Measurements from ENCODE around the gene CCDC175.
A peak's percentile ranks its signal among the peaks of the same experiment; 100 is the strongest.

CCDC175 gene

DNA sequence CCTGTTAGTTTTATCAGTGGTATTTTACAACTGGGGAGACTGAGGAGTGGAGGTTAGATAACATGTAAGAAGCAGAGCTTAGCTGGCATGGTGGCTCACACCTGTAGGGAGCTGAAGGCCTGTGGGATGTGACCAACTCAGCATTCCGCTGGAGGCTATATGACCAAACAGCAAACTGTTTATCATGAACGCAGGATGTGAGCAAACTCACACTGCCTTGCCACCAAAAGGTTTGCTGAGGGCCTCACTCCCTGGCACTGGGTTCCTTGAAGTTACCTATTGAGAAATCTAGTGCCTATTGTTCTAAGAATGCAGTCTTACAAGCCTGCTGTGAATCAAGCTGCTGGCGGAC, 68.9 kb downstream of the CCDC175 start:
- no peak overlapping the region for H3K27ac ChIP-seq
- H3K27me3 ChIP-seq (ENCODE audit: control insufficient read depth, insufficient read depth, low read length), result no peaks in the 10 kb centered on the region
- no peak overlapping the region for H2AFZ ChIP-seq
- TF ChIP-seq, protein P1, sequence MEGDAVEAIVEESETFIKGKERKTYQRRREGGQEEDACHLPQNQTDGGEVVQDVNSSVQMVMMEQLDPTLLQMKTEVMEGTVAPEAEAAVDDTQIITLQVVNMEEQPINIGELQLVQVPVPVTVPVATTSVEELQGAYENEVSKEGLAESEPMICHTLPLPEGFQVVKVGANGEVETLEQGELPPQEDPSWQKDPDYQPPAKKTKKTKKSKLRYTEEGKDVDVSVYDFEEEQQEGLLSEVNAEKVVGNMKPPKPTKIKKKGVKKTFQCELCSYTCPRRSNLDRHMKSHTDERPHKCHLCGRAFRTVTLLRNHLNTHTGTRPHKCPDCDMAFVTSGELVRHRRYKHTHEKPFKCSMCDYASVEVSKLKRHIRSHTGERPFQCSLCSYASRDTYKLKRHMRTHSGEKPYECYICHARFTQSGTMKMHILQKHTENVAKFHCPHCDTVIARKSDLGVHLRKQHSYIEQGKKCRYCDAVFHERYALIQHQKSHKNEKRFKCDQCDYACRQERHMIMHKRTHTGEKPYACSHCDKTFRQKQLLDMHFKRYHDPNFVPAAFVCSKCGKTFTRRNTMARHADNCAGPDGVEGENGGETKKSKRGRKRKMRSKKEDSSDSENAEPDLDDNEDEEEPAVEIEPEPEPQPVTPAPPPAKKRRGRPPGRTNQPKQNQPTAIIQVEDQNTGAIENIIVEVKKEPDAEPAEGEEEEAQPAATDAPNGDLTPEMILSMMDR (IDR thresholded peaks at IDR 0.05), result no peak
- no peaks in the 10 kb centered on the region for H3K36me3 ChIP-seq (ENCODE audit: control insufficient read depth, insufficient read depth, low read length)
- no peak overlapping the region for H3K4me2 ChIP-seq (ENCODE audit: low read length)
- H3K9ac ChIP-seq, result no peak overlapping the region
- H3K9me3 ChIP-seq (ENCODE audit: control insufficient read depth, low read length), result no peaks in the 10 kb centered on the region
- H3K4me1 ChIP-seq, result no peaks in the 10 kb centered on the region
- H3K4me3 ChIP-seq (ENCODE audit: low read depth, low read length), result no peak overlapping the region
- H3K79me2 ChIP-seq, result no peaks in the 10 kb centered on the region

DNA sequence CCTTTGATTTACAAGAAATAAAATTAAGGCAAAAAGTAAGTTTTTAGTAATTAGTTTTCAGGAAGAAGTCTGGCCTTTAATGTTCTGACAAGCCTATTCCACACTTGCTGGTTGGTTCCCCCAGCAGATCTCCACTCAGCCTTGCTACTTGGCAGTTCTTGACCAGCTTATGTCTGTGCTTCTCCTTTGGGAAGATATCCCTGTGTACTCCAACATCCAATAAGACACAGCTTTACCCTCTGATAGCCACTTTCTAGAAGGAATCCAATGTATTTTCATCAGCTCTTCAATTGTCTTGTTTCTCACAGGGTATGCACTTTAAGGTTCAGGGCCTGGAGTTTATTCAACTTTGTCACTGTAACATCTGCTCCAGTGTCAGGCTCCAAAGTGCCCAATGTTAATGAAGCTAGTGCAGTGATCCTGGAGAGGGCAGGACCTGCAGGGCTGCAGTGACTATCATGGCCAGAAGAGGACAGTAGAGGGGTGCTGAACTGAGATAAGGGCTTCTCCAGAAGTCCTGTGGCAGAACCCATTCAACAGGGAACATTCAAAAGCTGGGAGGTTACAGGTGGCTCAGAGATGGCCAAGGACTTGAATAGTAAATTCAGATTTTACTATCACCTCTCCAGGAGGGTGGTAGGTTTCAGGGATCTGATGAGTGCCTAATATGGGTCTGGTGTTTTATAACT, 69.4 kb downstream of the CCDC175 start:
- Histone ChIP-seq H3K4me1 (no peaks in the 10 kb centered on the region), H3K27me3 (ENCODE audit: control insufficient read depth, insufficient read depth, low read length) (no peaks in the 10 kb centered on the region), H3K36me3 (ENCODE audit: control insufficient read depth, insufficient read depth, low read length) (no peaks in the 10 kb centered on the region), H3K27ac (no peak overlapping the region), H3K4me2 (ENCODE audit: low read length) (no peak overlapping the region), H3K79me2 (no peaks in the 10 kb centered on the region), H3K4me3 (ENCODE audit: low read depth, low read length) (no peak overlapping the region), H2AFZ (no peak overlapping the region), H3K9me3 (ENCODE audit: control insufficient read depth, low read length) (no peaks in the 10 kb centered on the region), H3K9ac (no peak overlapping the region)
- TF ChIP-seq, protein P1 (IDR thresholded peaks at IDR 0.05), result peak; percentile 79

DNA sequence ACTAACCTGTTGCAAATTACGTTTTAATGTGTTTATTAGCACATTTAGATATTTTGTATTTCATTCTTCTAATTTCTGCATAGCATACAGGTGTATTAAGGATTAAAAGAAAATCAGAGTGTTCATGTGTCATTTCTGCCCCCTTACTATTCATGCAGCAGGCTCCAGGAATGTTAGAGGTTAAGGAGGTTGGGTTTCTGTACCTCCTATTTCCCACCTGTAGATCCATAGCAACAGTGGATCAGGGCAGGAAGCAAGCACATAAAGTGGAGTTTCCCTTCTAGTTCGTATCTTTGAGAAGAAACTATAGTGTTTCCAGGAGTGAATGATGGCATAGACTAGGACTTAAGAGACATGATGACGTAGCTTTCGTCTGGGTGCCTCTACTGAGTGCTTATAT, 73.4 kb downstream of the CCDC175 start:
- Histone ChIP-seq H3K4me1 (no peaks in the 10 kb centered on the region), H3K27me3 (ENCODE audit: control insufficient read depth, insufficient read depth, low read length) (no peaks in the 10 kb centered on the region), H3K36me3 (ENCODE audit: control insufficient read depth, insufficient read depth, low read length) (no peaks in the 10 kb centered on the region), H3K4me3 (ENCODE audit: low read depth, low read length) (no peak overlapping the region), H3K4me2 (ENCODE audit: low read length) (no peak overlapping the region), H3K9ac (no peak overlapping the region), H3K9me3 (ENCODE audit: control insufficient read depth, low read length) (no peaks in the 10 kb centered on the region), H2AFZ (no peak overlapping the region), H3K79me2 (no peaks in the 10 kb centered on the region), H3K27ac (no peak overlapping the region)
- TF ChIP-seq, protein P1 (IDR thresholded peaks at IDR 0.05), result no peak

DNA sequence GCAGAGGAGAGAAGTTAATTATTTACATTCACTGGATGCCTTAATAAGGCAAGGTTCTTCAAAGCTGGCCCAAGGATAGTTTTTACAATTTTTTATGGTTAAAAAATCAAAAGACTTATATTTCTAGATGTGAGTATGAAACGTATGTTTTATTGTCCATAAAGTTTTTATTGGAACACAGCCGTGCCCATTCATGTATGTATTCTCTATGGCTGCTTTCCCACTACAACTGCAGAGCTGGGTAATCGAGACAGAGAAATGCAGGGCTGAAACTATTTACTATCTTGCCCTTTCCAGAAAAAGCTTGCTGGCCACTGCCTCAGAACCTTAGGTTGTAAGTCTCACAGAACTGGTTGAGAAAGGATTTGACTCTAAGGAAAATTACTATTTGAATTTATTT, 75.9 kb downstream of the CCDC175 start:
- H3K79me2 ChIP-seq, result no peaks in the 10 kb centered on the region
- no peak overlapping the region for H3K27ac ChIP-seq
- H3K36me3 ChIP-seq (ENCODE audit: control insufficient read depth, insufficient read depth, low read length), result no peaks in the 10 kb centered on the region
- H3K9ac ChIP-seq, result no peak overlapping the region
- H3K9me3 ChIP-seq (ENCODE audit: control insufficient read depth, low read length), result no peaks in the 10 kb centered on the region
- no peak overlapping the region for H3K4me2 ChIP-seq (ENCODE audit: low read length)
- H3K4me1 ChIP-seq, result no peaks in the 10 kb centered on the region
- TF ChIP-seq, protein P1 (IDR thresholded peaks at IDR 0.05), result no peak
- H2AFZ ChIP-seq, result no peak overlapping the region
- H3K27me3 ChIP-seq (ENCODE audit: control insufficient read depth, insufficient read depth, low read length), result no peaks in the 10 kb centered on the region
- no peak overlapping the region for H3K4me3 ChIP-seq (ENCODE audit: low read depth, low read length)

DNA sequence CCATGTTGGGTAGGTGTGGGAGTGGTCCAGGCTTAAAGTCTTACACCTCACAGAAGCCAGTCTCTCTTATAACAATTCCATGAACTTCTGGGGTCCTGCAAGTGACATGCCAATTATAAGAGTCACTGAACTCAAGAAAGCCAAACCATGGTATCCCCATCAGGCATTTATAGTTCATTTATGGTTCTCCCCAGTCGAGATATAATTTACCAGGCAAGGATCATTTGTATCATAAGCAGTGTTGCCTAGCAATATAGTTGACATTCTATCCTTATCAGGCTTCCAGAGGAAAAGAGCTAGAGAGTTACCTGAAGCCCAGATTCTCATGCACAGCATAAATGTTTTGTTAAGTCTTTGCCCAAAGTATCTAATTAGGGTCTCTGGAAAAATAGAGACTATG, 84.2 kb downstream of the CCDC175 start:
- Histone ChIP-seq H3K36me3 (ENCODE audit: control insufficient read depth, insufficient read depth, low read length) (no peaks in the 10 kb centered on the region), H3K4me1 (no peaks in the 10 kb centered on the region), H3K27me3 (ENCODE audit: control insufficient read depth, insufficient read depth, low read length) (no peaks in the 10 kb centered on the region), H3K9ac (no peak overlapping the region), H3K79me2 (no peaks in the 10 kb centered on the region), H3K27ac (no peak overlapping the region), H3K4me3 (ENCODE audit: low read depth, low read length) (no peak overlapping the region), H2AFZ (no peak overlapping the region), H3K9me3 (ENCODE audit: control insufficient read depth, low read length) (no peaks in the 10 kb centered on the region), H3K4me2 (ENCODE audit: low read length) (no peak overlapping the region)
- TF ChIP-seq, protein P1 (IDR thresholded peaks at IDR 0.05), result no peak
